ENCODE data around the gene BEND5. TPM values are rescaled to one million over a fixed set of nuclear protein-coding genes. Genes with fewer than 3 reads are reported as not detected.

BEND5 gene
- total and polyA plus RNA-seq, 2 of the 8 experiments (the other 6 are each of a cell fraction or from before 2014, with no cell fraction given) = 3.8 to 7.5 TPM

GRCh38 chr1:48738356-48738755 is 38.3 kb downstream of the BEND5 start:
- Histone ChIP-seq H3K4me1 (replicated peaks in 1 of 4; ENCODE audit: control insufficient read depth in 3 of 4, insufficient read depth in 4 of 4, low read length in 3 of 4) (peaks cover 0 to 2% (median under 1%) of the 10 kb centered on the region in 4 experiments; a peak in 2 of 7 replicates), H3K79me2 (ENCODE audit: control insufficient read depth in 1 of 2, insufficient read depth in 2 of 2, low read length in 2 of 2) (no peaks in the 10 kb centered on the region), H2BK20ac (ENCODE audit: low read length) (no peak overlapping the region), H3K4me2 (ENCODE audit: insufficient read depth in 1 of 2, low read depth in 2 of 2, low read length in 2 of 2) (no peak overlapping the region), H2BK120ac (replicated peaks; ENCODE audit: low read depth, low read length) (no peak overlapping the region), H2BK15ac (ENCODE audit: low read length) (no peak overlapping the region), H3K9ac (replicated peaks in 1 of 4; ENCODE audit: extremely low read depth in 1 of 4, low read depth in 3 of 4, low read length in 3 of 4) (no peak overlapping the region), H3K27me3 (replicated peaks in 1 of 4; ENCODE audit: control insufficient read depth in 3 of 4, extremely low read depth in 1 of 4, insufficient read depth in 3 of 4, low read length in 3 of 4) (no peaks in the 10 kb centered on the region), H2BK12ac (ENCODE audit: low read depth, low read length) (no peak overlapping the region), H3K18ac (ENCODE audit: extremely low read depth, low read length) (no peak overlapping the region), H3K14ac (ENCODE audit: insufficient read length) (no peak overlapping the region), H3K56ac (replicated peaks; ENCODE audit: insufficient read length, low read depth, low read length) (no peak overlapping the region), H3K27ac (ENCODE audit: low read depth, low read length) (no peak overlapping the region), H3K23ac (ENCODE audit: insufficient read length) (no peak overlapping the region), H3K79me1 (ENCODE audit: low read depth, low read length) (no peaks in the 10 kb centered on the region), H2BK5ac (ENCODE audit: low read depth, low read length) (no peak overlapping the region), H2AFZ (ENCODE audit: low read length) (no peak overlapping the region), H3K4ac (replicated peaks; ENCODE audit: insufficient read length, low read depth, low read length) (no peak overlapping the region), H3K9me3 (ENCODE audit: insufficient read depth in 2 of 2, low read depth in 1 of 2, low read length in 1 of 2) (no peaks in the 10 kb centered on the region), H4K20me1 (replicated peaks in 1 of 2; ENCODE audit: control insufficient read depth in 1 of 2, insufficient read depth in 2 of 2, low read length in 2 of 2) (no peaks in the 10 kb centered on the region), H3K23me2 (ENCODE audit: low read depth, low read length) (no peaks in the 10 kb centered on the region), H4K8ac (ENCODE audit: extremely low read depth, insufficient read depth, low read length) (no peak overlapping the region), H2AK5ac (ENCODE audit: low read depth, low read length) (no peak overlapping the region), H4K91ac (replicated peaks; ENCODE audit: insufficient read length, low read length) (no peak overlapping the region), H4K5ac (ENCODE audit: insufficient read length, low read depth, low read length) (no peak overlapping the region), H3K4me3 (ENCODE audit: extremely low read depth in 1 of 4, insufficient read depth in 2 of 4, low read depth in 3 of 4, low read length in 4 of 4) (no peak overlapping the region), H3K36me3 (ENCODE audit: control insufficient read depth in 2 of 4, insufficient read depth in 4 of 4, low read length in 3 of 4) (peaks cover 0 to 15% (median 8%) of the 10 kb centered on the region in 4 experiments; a peak in 4 of 8 replicates)
- no peak for DNase-seq (ENCODE audit: low read depth in 1 of 2, low spot score in 2 of 2)
- ChIA-PET POLR2A (ENCODE audit: partially characterized antibody) (no interaction called here), CTCF (ENCODE audit: partially characterized antibody) (no interaction called here)
- no peak for FAIRE-seq
- WGBS, 2 experiments (ENCODE audit: extremely low coverage in 1 of 2, insufficient coverage in 1 of 2, insufficient read length in 1 of 2, insufficient replicate concordance in 2 of 2, low coverage in 1 of 2, low lambda C conversion rate in 2 of 2, missing lambda C conversion rate in 1 of 2) = 86% methylated on average over 4 of the region's 4 CpGs; no CpG with 5 or more reads in 1 of the 2 experiments
- TF ChIP-seq BCL11A (IDR thresholded peaks at IDR 0.05; ENCODE audit: low read depth in 2 of 2, low read length in 2 of 2) = no peak
- TF ChIP-seq FOSL1 (IDR thresholded peaks at IDR 0.05; ENCODE audit: insufficient read depth, low read depth, low read length) = no peak
- no peak for TF ChIP-seq NRF1 (IDR thresholded peaks at IDR 0.05; ENCODE audit: low read depth, low read length)
- TF ChIP-seq SRF (IDR thresholded peaks at IDR 0.05; ENCODE audit: low read depth, low read length) = no peak
- TF ChIP-seq SP1 (IDR thresholded peaks at IDR 0.05; ENCODE audit: low read depth, low read length) = no peak
- no peak for TF ChIP-seq GABPA (IDR thresholded peaks at IDR 0.05; ENCODE audit: borderline replicate concordance, insufficient read depth, low read length)
- no peak for TF ChIP-seq SUZ12 (IDR thresholded peaks at IDR 0.05; ENCODE audit: low read length)
- TF ChIP-seq TEAD4 (IDR thresholded peaks at IDR 0.05; ENCODE audit: low read depth, low read length) = no peak

Measured in H1 (cell line).